Progenitor cell of endocrine pancreas (in vitro differentiated cells): ENCODE measurements around the gene TRAF3IP1. TPM values are rescaled to one million over a fixed set of nuclear protein-coding genes. Genes with fewer than 3 reads are reported as not detected.

Experiments used
- DNase-seq: peaks from one replicate; pipeline ENCODE4 v3.0.0; 2021; ENCODE audit warnings: low spot score; ENCODE audit not compliant: unreplicated experiment
- H3K27ac Mint-ChIP-seq: 2 replicates; pipeline ENCODE4 v1.8.0; 2021; ENCODE audit warnings: mild to moderate bottlenecking, moderate library complexity, mixed read lengths
- H3K27me3 Mint-ChIP-seq: 2 replicates; pipeline ENCODE4 v1.8.0; 2021; ENCODE audit warnings: mixed read lengths
- H3K36me3 Mint-ChIP-seq: 2 replicates; pipeline ENCODE4 v1.8.0; 2022; ENCODE audit warnings: mixed read lengths; ENCODE audit not compliant: insufficient read depth
- H3K4me1 Mint-ChIP-seq: 2 replicates; pipeline ENCODE4 v1.8.0; 2021; ENCODE audit warnings: low read depth, mixed read lengths
- H3K4me3 Mint-ChIP-seq: 2 replicates; pipeline ENCODE4 v1.8.0; 2021; ENCODE audit warnings: low read depth, mild to moderate bottlenecking, moderate library complexity, mixed read lengths
- H3K9me3 Mint-ChIP-seq: 2 replicates; pipeline ENCODE4 v1.8.0; 2021; ENCODE audit warnings: low read depth, mixed read lengths
- CTCF ChIP-seq: fragments of 200-600 bp; sonication (generic); IDR thresholded peaks from one replicate; pipeline ENCODE4 v1.5.0; 2021; ENCODE audit warnings: antibody characterized with exemption, mild to moderate bottlenecking; ENCODE audit not compliant: unreplicated experiment
- total RNA-seq: library from RNA; stranded (reverse); gene quantifications from 2 replicates; pipeline ENCODE4 v1.2.1, GENCODE V29; 2021

Gene TRAF3IP1
- total RNA-seq, 1 donor from 2014 or later: 27.0 TPM

- H3K27ac Mint-ChIP-seq: peak overlapping the region; percentile 33
- TF ChIP-seq CTCF: no peak
- DNase-seq: no peak
Observed at GRCh38 chr2:238446371-238446770, 126.1 kb downstream of the TRAF3IP1 start.

GRCh38 chr2:238448031-238448955 is 128.0 kb downstream of the TRAF3IP1 start:
- Mint-ChIP-seq H3K9me3 (no peaks in the 10 kb centered on the region), H3K4me3 (no peak overlapping the region), H3K4me1 (no peaks in the 10 kb centered on the region), H3K36me3 (peaks cover 35% of the 10 kb centered on the region), H3K27ac (no peak overlapping the region), H3K27me3 (no peaks in the 10 kb centered on the region)
- no peak for TF ChIP-seq CTCF
- no peak for DNase-seq

More at GRCh38 chr2:238446371-238446770, 126.1 kb downstream of the TRAF3IP1 start:
- Mint-ChIP-seq H3K4me1 (peaks cover 6% of the 10 kb centered on the region), H3K4me3 (no peak overlapping the region), H3K27me3 (no peaks in the 10 kb centered on the region), H3K36me3 (peaks cover 28% of the 10 kb centered on the region), H3K9me3 (no peaks in the 10 kb centered on the region)

- H3K4me1 Mint-ChIP-seq: no peaks in the 10 kb centered on the region
- no peak for DNase-seq
- TF ChIP-seq CTCF: no peak
- no peak overlapping the region for H3K27ac Mint-ChIP-seq
- no peaks in the 10 kb centered on the region for H3K27me3 Mint-ChIP-seq
- no peak overlapping the region for H3K4me3 Mint-ChIP-seq
- no peaks in the 10 kb centered on the region for H3K9me3 Mint-ChIP-seq
- peaks cover 35% of the 10 kb centered on the region for H3K36me3 Mint-ChIP-seq
Observed at GRCh38 chr2:238449241-238449640, 128.9 kb downstream of the TRAF3IP1 start.

GRCh38 chr2:238449909-238450417 is 129.6 kb downstream of the TRAF3IP1 start:
- DNase-seq: no peak
- Mint-ChIP-seq H3K27ac (no peak overlapping the region), H3K27me3 (no peaks in the 10 kb centered on the region), H3K4me3 (no peak overlapping the region), H3K4me1 (no peaks in the 10 kb centered on the region), H3K36me3 (peaks cover 33% of the 10 kb centered on the region), H3K9me3 (no peaks in the 10 kb centered on the region)
- TF ChIP-seq CTCF: no peak

- Mint-ChIP-seq H3K36me3 (peaks cover 31% of the 10 kb centered on the region), H3K27ac (no peak overlapping the region), H3K27me3 (no peaks in the 10 kb centered on the region), H3K4me1 (no peaks in the 10 kb centered on the region), H3K9me3 (no peaks in the 10 kb centered on the region), H3K4me3 (no peak overlapping the region)
- no peak for TF ChIP-seq CTCF
- DNase-seq: no peak
Observed at GRCh38 chr2:238450440-238450861, 130.1 kb downstream of the TRAF3IP1 start.

Other genes with a start within 250 kb of the TRAF3IP1 start
- 0.31 and 0.40 TPM in 2 replicates for gene ESPNL, start 220.2 kb upstream of the TRAF3IP1 start, total RNA-seq
- 0.07 and 0.13 TPM in 2 replicates for gene KLHL30, start 181.8 kb upstream of the TRAF3IP1 start, total RNA-seq
- 0.91 and 1.3 TPM in 2 replicates for gene ERFE, start 161.5 kb upstream of the TRAF3IP1 start, total RNA-seq
- 50.3 and 56.3 TPM in 2 replicates for gene ILKAP, start 116.8 kb upstream of the TRAF3IP1 start, total RNA-seq
- gene HES6, start 80.5 kb upstream of the TRAF3IP1 start, total RNA-seq: 64.2 and 64.7 TPM in 2 replicates
- gene PER2, start 31.9 kb upstream of the TRAF3IP1 start, total RNA-seq: 14.3 and 20.2 TPM in 2 replicates
- 42.3 and 46.8 TPM in 2 replicates for gene ASB1, start 106.4 kb downstream of the TRAF3IP1 start, total RNA-seq